ENCODE results near the gene RNF123.

GRCh38 chr3:49661281-49661680 lies 28.1 kb upstream of the RNF123 start:
- TF ChIP-seq CTCF (conservative IDR thresholded peaks at IDR 0.05), result no peak
- TF ChIP-seq EZH2 (IDR thresholded peaks at IDR 0.05; ENCODE audit: low read depth), result no peak
